SH-SY5Y (cell line): ENCODE data around the gene BSDC1.

Experiments used
- GATA2 ChIP-seq: IDR thresholded peaks from 2 replicates; pipeline ENCODE4 v1.6.1; 2011; ENCODE audit warnings: mild to moderate bottlenecking, low read depth, low read length
- GATA3 ChIP-seq: IDR thresholded peaks from 2 replicates; pipeline ENCODE4 v1.6.1; 2011; ENCODE audit warnings: low read depth, mild to moderate bottlenecking, low read length, moderate library complexity

Gene BSDC1

DNA sequence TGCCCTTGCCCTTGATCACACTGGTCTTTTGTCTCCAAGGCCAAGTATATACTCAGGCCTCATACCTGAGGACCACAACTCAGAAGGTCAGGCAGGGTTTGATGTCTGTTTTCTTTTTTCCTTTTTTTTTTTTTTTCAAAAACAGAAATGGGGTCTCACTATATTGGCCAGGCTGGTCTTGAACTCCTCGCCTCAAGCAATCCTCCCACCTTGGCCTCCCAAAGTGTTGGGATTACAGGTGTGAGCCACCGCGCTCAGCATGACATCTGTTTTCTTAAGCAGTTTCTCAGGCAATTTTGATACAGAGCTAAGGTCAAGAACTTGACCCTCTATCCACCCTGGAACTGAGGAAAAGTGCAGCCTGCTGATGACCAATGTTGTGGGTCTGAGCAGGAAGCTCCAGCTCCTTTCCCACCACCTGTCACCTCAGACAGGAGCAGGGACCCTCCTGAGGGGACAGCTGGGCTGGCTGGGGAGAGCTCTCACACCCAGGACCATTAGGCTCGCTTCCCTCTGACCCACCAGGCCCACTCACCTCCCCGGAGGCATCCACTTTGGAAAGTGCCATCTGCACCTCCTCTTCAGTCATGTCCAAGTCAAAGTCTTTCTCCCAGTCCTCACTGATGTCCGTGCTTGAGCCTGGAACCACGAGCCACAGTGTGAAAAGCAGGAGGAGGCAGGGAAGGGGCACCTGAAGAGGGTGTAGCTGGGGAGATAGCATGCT, 26.2 kb downstream of the BSDC1 start:
- TF ChIP-seq GATA3 (no peak), GATA2 (no peak)

- TF ChIP-seq GATA3 (no peak), GATA2 (no peak)
These were observed 28.8 kb downstream of the BSDC1 start for GRCh38 chr1:32365445-32365844.

GRCh38 chr1:32364836-32365235, 29.4 kb downstream of the BSDC1 start:
- TF ChIP-seq GATA3 (no peak), GATA2 (no peak)

DNA sequence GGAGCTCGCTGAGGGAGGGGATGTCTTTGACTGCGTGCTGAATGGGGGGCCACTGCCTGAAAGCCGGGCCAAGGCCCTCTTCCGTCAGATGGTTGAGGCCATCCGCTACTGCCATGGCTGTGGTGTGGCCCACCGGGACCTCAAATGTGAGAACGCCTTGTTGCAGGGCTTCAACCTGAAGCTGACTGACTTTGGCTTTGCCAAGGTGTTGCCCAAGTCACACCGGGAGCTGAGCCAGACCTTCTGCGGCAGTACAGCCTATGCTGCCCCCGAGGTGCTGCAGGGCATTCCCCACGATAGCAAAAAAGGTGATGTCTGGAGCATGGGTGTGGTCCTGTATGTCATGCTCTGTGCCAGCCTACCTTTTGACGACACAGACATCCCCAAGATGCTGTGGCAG, 30.5 kb downstream of the BSDC1 start:
- TF ChIP-seq GATA3: no peak
- no peak for TF ChIP-seq GATA2

DNA sequence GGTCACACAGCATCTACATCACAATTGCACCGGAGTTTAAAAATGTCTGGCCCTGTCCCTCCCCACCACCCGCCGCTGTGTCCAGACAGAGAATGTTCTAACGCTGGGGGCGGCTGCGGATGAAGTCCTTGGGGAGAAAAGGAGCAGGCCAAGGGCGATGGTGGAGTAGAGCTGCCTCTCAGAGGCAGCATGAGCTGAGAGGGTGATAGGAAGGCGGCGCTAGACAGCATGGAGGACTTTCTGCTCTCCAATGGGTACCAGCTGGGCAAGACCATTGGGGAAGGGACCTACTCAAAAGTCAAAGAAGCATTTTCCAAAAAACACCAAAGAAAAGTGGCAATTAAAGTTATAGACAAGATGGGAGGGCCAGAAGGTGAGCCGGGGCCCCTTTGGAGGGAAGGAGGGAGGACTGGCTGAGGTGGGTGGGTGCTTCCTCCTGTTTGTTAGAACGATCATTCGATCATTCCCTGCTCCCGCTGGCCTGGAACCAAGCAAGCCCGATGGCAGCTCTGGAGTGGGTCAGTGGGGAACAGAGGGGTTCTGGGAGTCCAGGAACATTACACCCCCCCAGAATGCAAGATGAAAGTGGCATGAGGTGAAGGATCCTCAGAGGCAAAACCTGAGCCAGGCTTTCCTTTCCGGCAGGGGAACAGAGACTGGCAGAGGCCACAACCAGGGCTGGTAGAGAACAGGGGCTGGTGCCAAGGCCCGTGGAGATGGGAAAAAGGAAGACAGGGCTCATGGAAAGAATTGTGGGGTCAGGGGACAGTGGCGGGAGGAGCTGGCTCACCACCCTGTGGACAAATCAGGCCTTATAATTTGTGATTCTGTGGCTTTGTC, 31.5 kb downstream of the BSDC1 start, which contains the start of the genes FAM229A and TSSK3:
TSS of gene FAM229A (minus strand) at position 12 of the 840 bp plus-strand sequence. CDS start 394 bp downstream, outside the sequence.
TSS of gene TSSK3 (plus strand) at position 66 of the 840 bp plus-strand sequence. CDS start at position 229, 163 bp downstream.
- TF ChIP-seq GATA3: no peak
- TF ChIP-seq GATA2: no peak

- TF ChIP-seq GATA2: no peak
- no peak for TF ChIP-seq GATA3
These were observed 32.4 kb downstream of the BSDC1 start for GRCh38 chr1:32361674-32362473.

- TF ChIP-seq GATA3 (no peak), GATA2 (no peak)
These were observed 33.0 kb downstream of the BSDC1 start for GRCh38 chr1:32361308-32361673.

DNA sequence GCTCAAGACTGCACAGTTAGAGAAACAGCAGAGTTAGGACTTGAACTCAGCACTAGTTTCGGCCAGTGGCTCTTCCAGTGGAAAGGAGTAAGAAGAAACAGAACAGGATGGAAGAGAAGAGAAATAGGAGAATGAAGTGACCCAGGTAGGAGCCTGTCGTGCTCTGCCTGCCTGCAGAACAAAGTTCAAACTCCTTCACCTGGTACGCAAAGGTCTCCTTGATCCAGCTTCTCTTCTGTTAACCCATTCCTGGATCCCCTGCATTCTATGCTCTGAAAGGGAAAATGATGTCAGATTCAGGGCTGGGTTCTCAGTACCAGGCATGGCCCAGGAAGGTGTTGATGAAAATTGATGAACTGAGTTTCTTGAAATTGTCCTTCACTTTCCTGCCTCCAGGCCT, 35.8 kb downstream of the BSDC1 start:
- TF ChIP-seq GATA3 (no peak), GATA2 (no peak)

GRCh38 chr1:32357614-32358013, 36.6 kb downstream of the BSDC1 start:
- TF ChIP-seq GATA3 (no peak), GATA2 (no peak)

GRCh38 chr1:32356478-32356877, 37.8 kb downstream of the BSDC1 start:
- no peak for TF ChIP-seq GATA2
- TF ChIP-seq GATA3: no peak

- TF ChIP-seq GATA2: no peak
- TF ChIP-seq GATA3: no peak
These were observed 40.2 kb downstream of the BSDC1 start for GRCh38 chr1:32353886-32354570.

DNA sequence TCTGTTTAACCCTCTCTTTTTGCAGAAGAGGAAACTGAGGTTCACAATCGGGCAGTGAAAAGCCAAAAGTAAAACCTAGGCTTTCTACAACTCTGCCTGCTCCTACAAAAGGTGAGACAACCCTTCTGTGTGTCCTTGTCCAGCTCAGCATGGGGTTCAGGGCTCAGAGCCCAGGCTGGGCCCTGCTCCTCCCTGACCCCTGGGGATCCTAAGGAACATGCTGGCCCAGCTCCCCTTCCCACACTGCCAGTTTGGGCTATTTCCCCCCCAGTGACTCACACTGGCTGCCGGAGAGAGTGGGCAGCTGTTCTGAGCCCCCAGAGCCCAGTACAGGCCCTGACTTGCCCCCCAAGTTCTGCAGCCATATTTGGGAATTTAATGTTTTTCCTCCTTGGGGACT, 40.8 kb downstream of the BSDC1 start:
- TF ChIP-seq GATA3: no peak
- no peak for TF ChIP-seq GATA2

DNA sequence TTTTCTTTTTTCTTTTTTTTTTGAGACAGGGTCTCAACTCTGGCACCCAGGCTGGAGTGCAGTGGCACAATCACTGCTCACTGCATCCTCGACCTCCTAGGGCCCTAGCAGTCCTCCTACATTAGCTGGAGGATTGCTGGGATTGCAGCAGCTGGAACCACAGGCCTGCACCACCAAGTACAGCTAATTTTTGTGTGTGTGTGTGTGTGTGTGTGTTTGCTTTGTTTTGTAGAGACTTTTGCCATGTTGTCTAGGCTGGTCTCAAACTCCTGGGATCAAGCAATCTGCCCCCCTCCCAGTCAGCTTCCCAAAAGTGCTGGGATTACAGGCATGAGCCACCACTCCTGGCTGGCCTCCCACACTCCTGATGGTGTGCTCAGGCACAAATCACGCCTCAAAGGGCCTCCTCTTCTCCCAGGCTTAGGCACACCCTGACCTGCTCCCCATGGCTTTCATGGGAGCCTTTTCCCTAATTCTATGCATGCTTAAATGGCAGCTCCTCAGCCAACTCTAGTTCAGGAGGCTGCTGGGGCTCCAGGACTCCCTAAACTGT, 41.3 kb downstream of the BSDC1 start:
- no peak for TF ChIP-seq GATA3
- no peak for TF ChIP-seq GATA2
